H9 (cell line): Measurements from ENCODE around the gene ZNF385D. TPM values are rescaled to one million over a fixed set of nuclear protein-coding genes. Genes with fewer than 3 reads are reported as not detected.

Experiments
- DNase-seq: peaks from one replicate; pipeline ENCODE4 v3.0.0-alpha.2; 2017
- H2AFZ ChIP-seq: one replicate; pipeline ENCODE4 v1.6.1; 2013; ENCODE audit warnings: mild to moderate bottlenecking, low read length, control low read depth, moderate library complexity
- H2AK5ac ChIP-seq: 2 replicates; pipeline ENCODE4 v1.6.1; 2013; ENCODE audit warnings: low read length, control low read depth, mixed read lengths; ENCODE audit not compliant: insufficient read length
- H2BK120ac ChIP-seq: one replicate; pipeline ENCODE4 v1.6.1; 2013; ENCODE audit warnings: low read depth, mild to moderate bottlenecking, low read length, control low read depth, inconsistent platforms; ENCODE audit not compliant: poor library complexity, severe bottlenecking
- H2BK12ac ChIP-seq: 2 replicates; pipeline ENCODE4 v1.6.1; 2013; ENCODE audit warnings: low read length, control low read depth, mixed read lengths, low read depth; ENCODE audit not compliant: insufficient read length
- H2BK15ac ChIP-seq: 2 replicates; pipeline ENCODE4 v1.6.1; 2013; ENCODE audit warnings: low read depth, low read length, control low read depth
- H2BK20ac ChIP-seq: one replicate; pipeline ENCODE4 v1.6.1; 2013; ENCODE audit warnings: low read depth, mild to moderate bottlenecking, low read length, control low read depth, inconsistent platforms; ENCODE audit not compliant: poor library complexity, severe bottlenecking
- H2BK5ac ChIP-seq: 2 replicates; pipeline ENCODE4 v1.6.1; 2013; ENCODE audit warnings: low read length, control low read depth, mixed read lengths; ENCODE audit not compliant: insufficient read length
- H3K14ac ChIP-seq: 2 replicates; pipeline ENCODE4 v1.6.1; 2013; ENCODE audit warnings: low read length, control low read depth; ENCODE audit not compliant: insufficient read depth
- H3K18ac ChIP-seq: 2 replicates; pipeline ENCODE4 v1.6.1; 2013; ENCODE audit warnings: low read depth, mild to moderate bottlenecking, mixed read lengths, low read length, control low read depth; ENCODE audit not compliant: insufficient read length
- H3K23ac ChIP-seq: 2 replicates; pipeline ENCODE4 v1.6.1; 2013; ENCODE audit warnings: low read length, control low read depth, mixed read lengths, low read depth; ENCODE audit not compliant: insufficient read length
- H3K23me2 ChIP-seq: 2 replicates; pipeline ENCODE4 v1.6.1; 2013; ENCODE audit warnings: low read depth, mild to moderate bottlenecking, mixed read lengths, low read length, control low read depth; ENCODE audit not compliant: insufficient read length, poor library complexity, severe bottlenecking
- H3K27ac ChIP-seq: 2 replicates; pipeline ENCODE4 v1.5.1; 2013; ENCODE audit warnings: low read length, control low read depth, mixed read lengths, low read depth; ENCODE audit not compliant: insufficient read length
- H3K27me3 ChIP-seq: 2 replicates; pipeline ENCODE4 v1.6.1; 2013; ENCODE audit warnings: low read length, control low read depth, inconsistent platforms; ENCODE audit not compliant: insufficient read depth
- H3K4ac ChIP-seq: 2 replicates; pipeline ENCODE4 v1.6.1; 2013; ENCODE audit warnings: low read depth, mild to moderate bottlenecking, control low read depth, inconsistent platforms, low read length, moderate library complexity
- H3K4me1 ChIP-seq: 2 replicates; pipeline ENCODE4 v1.6.1; 2013; ENCODE audit warnings: low read length, control low read depth, inconsistent platforms; ENCODE audit not compliant: insufficient read depth
- H3K4me2 ChIP-seq: 2 replicates; pipeline ENCODE4 v1.6.1; 2013; ENCODE audit warnings: low read length, control low read depth, mixed read lengths; ENCODE audit not compliant: insufficient read length, insufficient read depth
- H3K56ac ChIP-seq: 2 replicates; pipeline ENCODE4 v1.6.1; 2013; ENCODE audit warnings: low read depth, mild to moderate bottlenecking, mixed read lengths, low read length, control low read depth; ENCODE audit not compliant: insufficient read length
- H3K79me1 ChIP-seq: 2 replicates; pipeline ENCODE4 v1.6.1; 2013; ENCODE audit warnings: low read depth, mild to moderate bottlenecking, moderate library complexity, low read length, control low read depth, inconsistent platforms; ENCODE audit not compliant: insufficient read depth, poor library complexity, severe bottlenecking
- H3K79me2 ChIP-seq: 2 replicates; pipeline ENCODE4 v1.6.1; 2013; ENCODE audit warnings: low read length, control low read depth, inconsistent platforms; ENCODE audit not compliant: insufficient read depth
- H3K9ac ChIP-seq: 2 replicates; pipeline ENCODE4 v1.6.1; 2013; ENCODE audit warnings: low read length, control low read depth, mixed read lengths; ENCODE audit not compliant: insufficient read length; ENCODE audit errors: extremely low read depth
- H3K9me3 ChIP-seq: one replicate; pipeline ENCODE4 v1.6.1; 2013; ENCODE audit warnings: low read depth, low read length, inconsistent platforms; ENCODE audit not compliant: control insufficient read depth
- H3T11ph ChIP-seq: one replicate; pipeline ENCODE4 v1.6.1; 2013; ENCODE audit warnings: mild to moderate bottlenecking, low read length, control low read depth, inconsistent platforms
- H4K20me1 ChIP-seq: one replicate; pipeline ENCODE4 v1.6.1; 2013; ENCODE audit not compliant: control insufficient read depth, insufficient read length, insufficient read depth
- H4K5ac ChIP-seq: 2 replicates; pipeline ENCODE4 v1.6.1; 2013; ENCODE audit warnings: low read depth, mild to moderate bottlenecking, mixed read lengths, low read length, control low read depth; ENCODE audit not compliant: insufficient read length
- H4K8ac ChIP-seq: replicated peaks from 2 replicates; pipeline ENCODE4 v1.6.1; 2013; ENCODE audit warnings: low read length, control low read depth, mixed read lengths, low read depth; ENCODE audit not compliant: insufficient read length
- H4K91ac ChIP-seq: 2 replicates; pipeline ENCODE4 v1.6.1; 2013; ENCODE audit warnings: low read depth, mild to moderate bottlenecking, moderate library complexity, mixed read lengths, low read length, control low read depth; ENCODE audit not compliant: insufficient read length
- H3K27ac Mint-ChIP-seq, 3 experiments: 2 replicates in 2 of 3; 3 replicates in 1 of 3; pipeline ENCODE4 v1.8.0; 2020 to 2021; ENCODE audit warnings: mixed read lengths in 3 of 3, mild to moderate bottlenecking in 1 of 3, moderate library complexity in 1 of 3
- H3K27me3 Mint-ChIP-seq: 2 replicates; pipeline ENCODE4 v1.8.0; 2021; ENCODE audit warnings: low read depth, mild to moderate bottlenecking, moderate library complexity, mixed read lengths
- H3K36me3 Mint-ChIP-seq, 3 experiments: 2 replicates in 2 of 3; 3 replicates in 1 of 3; pipeline ENCODE4 v1.8.0; 2020 to 2021; ENCODE audit warnings: low read depth in 3 of 3, mixed read lengths in 3 of 3; ENCODE audit not compliant: insufficient read depth in 1 of 3
- H3K4me1 Mint-ChIP-seq, 2 experiments: 2 replicates each; pipeline ENCODE4 v1.8.0; 2020; ENCODE audit warnings: mixed read lengths in 2 of 2
- H3K4me3 Mint-ChIP-seq, 2 experiments: 2 replicates in 1 of 2; 3 replicates in 1 of 2; pipeline ENCODE4 v1.8.0; 2020 to 2021; ENCODE audit warnings: mild to moderate bottlenecking in 2 of 2, mixed read lengths in 2 of 2, moderate library complexity in 1 of 2
- H3K9me3 Mint-ChIP-seq, 2 experiments: 2 replicates in 1 of 2; 3 replicates in 1 of 2; pipeline ENCODE4 v1.8.0; 2020; ENCODE audit warnings: mild to moderate bottlenecking in 2 of 2, mixed read lengths in 2 of 2, moderate library complexity in 1 of 2
- WGBS: extraction: QIAGEN DNeasy Blood & Tissue Kit; methylation state at CpG from one replicate; pipeline ENCODE4 v1.1.7; 2013; ENCODE audit warnings: missing lambda C conversion rate, low lambda C conversion rate, mixed read lengths; ENCODE audit not compliant: insufficient read length; ENCODE audit errors: extremely low coverage; 5-methylcytosine and 5-hydroxymethylcytosine counted together
- total RNA-seq: library from RNA; stranded (reverse); gene quantifications from 2 replicates; pipeline ENCODE4 v1.2.1, GENCODE V29; 2021
- TF ChIP-seq, protein P1 (sequence below): fragments of 200-600 bp; sonication (generic); conservative IDR thresholded peaks from 3 replicates; pipeline ENCODE4 v1.8.0; 2021; ENCODE audit warnings: antibody characterized with exemption, mild to moderate bottlenecking

The ZNF385D gene
- total RNA-seq, 1 experiment from 2014 or later = 1.5 TPM

- Histone ChIP-seq H3K18ac (no peak overlapping the region), H4K5ac (no peak overlapping the region), H3K79me1 (no peaks in the 10 kb centered on the region), H2AFZ (no peak overlapping the region), H3K27me3 (no peaks in the 10 kb centered on the region), H2BK120ac (no peak overlapping the region), H3K4ac (no peak overlapping the region), H3K27ac (no peak overlapping the region), H3K23me2 (no peaks in the 10 kb centered on the region), H3K4me2 (no peak overlapping the region), H3K4me1 (no peaks in the 10 kb centered on the region), H3K14ac (no peak overlapping the region), H2BK20ac (no peak overlapping the region), H2BK5ac (no peak overlapping the region), H2AK5ac (no peak overlapping the region), H3K9ac (no peak overlapping the region), H3K56ac (no peak overlapping the region), H4K8ac (no peak overlapping the region), H3K23ac (no peak overlapping the region), H3K9me3 (no peaks in the 10 kb centered on the region), H4K20me1 (no peaks in the 10 kb centered on the region), H2BK15ac (no peak overlapping the region), H2BK12ac (no peak overlapping the region), H3T11ph (no peak overlapping the region), H3K79me2 (no peaks in the 10 kb centered on the region), H4K91ac (no peak overlapping the region)
- Mint-ChIP-seq H3K27me3 (no peaks in the 10 kb centered on the region), H3K4me3 (no peak overlapping the region), H3K9me3 (no peaks in the 10 kb centered on the region), H3K36me3 (no peaks in the 10 kb centered on the region), H3K27ac (no peak overlapping the region), H3K4me1 (peaks cover 4% of the 10 kb centered on the region in 2 experiments; a peak in 3 of 4 replicates)
- DNase-seq = no peak
- no CpG with 5 or more reads among the region's 2 CpGs for WGBS
- TF ChIP-seq, protein P1, sequence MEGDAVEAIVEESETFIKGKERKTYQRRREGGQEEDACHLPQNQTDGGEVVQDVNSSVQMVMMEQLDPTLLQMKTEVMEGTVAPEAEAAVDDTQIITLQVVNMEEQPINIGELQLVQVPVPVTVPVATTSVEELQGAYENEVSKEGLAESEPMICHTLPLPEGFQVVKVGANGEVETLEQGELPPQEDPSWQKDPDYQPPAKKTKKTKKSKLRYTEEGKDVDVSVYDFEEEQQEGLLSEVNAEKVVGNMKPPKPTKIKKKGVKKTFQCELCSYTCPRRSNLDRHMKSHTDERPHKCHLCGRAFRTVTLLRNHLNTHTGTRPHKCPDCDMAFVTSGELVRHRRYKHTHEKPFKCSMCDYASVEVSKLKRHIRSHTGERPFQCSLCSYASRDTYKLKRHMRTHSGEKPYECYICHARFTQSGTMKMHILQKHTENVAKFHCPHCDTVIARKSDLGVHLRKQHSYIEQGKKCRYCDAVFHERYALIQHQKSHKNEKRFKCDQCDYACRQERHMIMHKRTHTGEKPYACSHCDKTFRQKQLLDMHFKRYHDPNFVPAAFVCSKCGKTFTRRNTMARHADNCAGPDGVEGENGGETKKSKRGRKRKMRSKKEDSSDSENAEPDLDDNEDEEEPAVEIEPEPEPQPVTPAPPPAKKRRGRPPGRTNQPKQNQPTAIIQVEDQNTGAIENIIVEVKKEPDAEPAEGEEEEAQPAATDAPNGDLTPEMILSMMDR = no peak
These were observed 304.0 kb downstream of the ZNF385D start for GRCh38 chr3:21446945-21447475.
